ENCODE data around the gene PTPRN2. TPM values are rescaled to one million over a fixed set of nuclear protein-coding genes. Genes with fewer than 3 reads are reported as not detected.

The PTPRN2 gene
- total and polyA plus RNA-seq, 8 donors, result 4.9 to 136 (median 46.8) TPM

GRCh38 chr7:157809154-157809862 is 778.3 kb downstream of the PTPRN2 start:
- Histone ChIP-seq H3K36me3 (no peaks in the 10 kb centered on the region), H3K27ac (no peak overlapping the region), H3K4me1 (no peaks in the 10 kb centered on the region), H3K4me3 (no peak overlapping the region), H3K27me3 (no peaks in the 10 kb centered on the region), H3K9me3 (peaks cover 0 to 24% (median 0%) of the 10 kb centered on the region in 4 donors)
- no peak for TF ChIP-seq CTCF (IDR thresholded peaks at IDR 0.05)
- TF ChIP-seq POLR2AphosphoS5 (IDR thresholded peaks at IDR 0.05), result no peak
- no peak for TF ChIP-seq POLR2A (IDR thresholded peaks at IDR 0.05)
- no peak for TF ChIP-seq EP300 (IDR thresholded peaks at IDR 0.05)
- no peak for DNase-seq
- 91 to 97% (median 95%) methylated on average over 28 to 35 of the region's 35 CpGs for WGBS, 5 donors
- intact Hi-C loops (cut with DNase I; ENCODE audit: low total_unique reads), result no loop called here

GRCh38 chr7:157808042-157808441 is 779.6 kb downstream of the PTPRN2 start:
- WGBS, 5 donors, result 95 to 97% (median 95%) methylated on average over 9 of the region's 9 CpGs
- no peak for DNase-seq
- intact Hi-C loops (cut with DNase I; ENCODE audit: low total_unique reads), result no loop called here
- Histone ChIP-seq H3K4me3 (no peak overlapping the region), H3K36me3 (no peaks in the 10 kb centered on the region), H3K27me3 (no peaks in the 10 kb centered on the region), H3K9me3 (peaks cover 0 to 24% (median 5%) of the 10 kb centered on the region in 4 donors), H3K27ac (no peak overlapping the region), H3K4me1 (no peaks in the 10 kb centered on the region)
- TF ChIP-seq EP300 (IDR thresholded peaks at IDR 0.05) (no peak), CTCF (IDR thresholded peaks at IDR 0.05) (no peak), POLR2A (IDR thresholded peaks at IDR 0.05) (no peak), POLR2AphosphoS5 (IDR thresholded peaks at IDR 0.05) (no peak)

GRCh38 chr7:157807510-157807909 is 780.1 kb downstream of the PTPRN2 start:
- DNase-seq, result peak in 1 of 2 donors; percentile 32
- Histone ChIP-seq H3K4me3 (no peak overlapping the region), H3K27ac (no peak overlapping the region), H3K27me3 (no peaks in the 10 kb centered on the region), H3K36me3 (no peaks in the 10 kb centered on the region), H3K4me1 (no peaks in the 10 kb centered on the region), H3K9me3 (peaks cover 0 to 24% (median 7%) of the 10 kb centered on the region in 4 donors)
- intact Hi-C loops (cut with DNase I; ENCODE audit: low total_unique reads), result no loop called here
- 41 to 93% (median 66%) methylated on average over 3 to 4 of the region's 4 CpGs for WGBS, 5 donors
- no peak for TF ChIP-seq POLR2AphosphoS5 (IDR thresholded peaks at IDR 0.05)
- no peak for TF ChIP-seq EP300 (IDR thresholded peaks at IDR 0.05)
- no peak for TF ChIP-seq POLR2A (IDR thresholded peaks at IDR 0.05)
- no peak for TF ChIP-seq CTCF (IDR thresholded peaks at IDR 0.05)

GRCh38 chr7:157806711-157807110 is 780.9 kb downstream of the PTPRN2 start:
- Histone ChIP-seq H3K4me1 (no peaks in the 10 kb centered on the region), H3K27ac (no peak overlapping the region), H3K27me3 (no peaks in the 10 kb centered on the region), H3K9me3 (peaks cover 0 to 24% (median 7%) of the 10 kb centered on the region in 4 donors), H3K4me3 (no peak overlapping the region), H3K36me3 (no peaks in the 10 kb centered on the region)
- no peak for DNase-seq
- TF ChIP-seq EP300 (IDR thresholded peaks at IDR 0.05), result no peak
- TF ChIP-seq CTCF (IDR thresholded peaks at IDR 0.05), result no peak
- TF ChIP-seq POLR2AphosphoS5 (IDR thresholded peaks at IDR 0.05), result no peak
- TF ChIP-seq POLR2A (IDR thresholded peaks at IDR 0.05), result no peak
- intact Hi-C loops (cut with DNase I; ENCODE audit: low total_unique reads), result no loop called here
- WGBS, 5 donors, result 67 to 100% (median 78%) methylated on average over 3 to 4 of the region's 4 CpGs
